Hematopoietic multipotent progenitor cell treated with erythropoietin and hydrocortisone succinate and interleukin-3 and kit ligand, for 8 days (in vitro differentiated cells): ENCODE data around the gene TM4SF5.

Source experiments
- DNase-seq: peaks from one replicate; pipeline ENCODE4 v3.0.0-alpha.2; 2015

The TM4SF5 gene

DNA sequence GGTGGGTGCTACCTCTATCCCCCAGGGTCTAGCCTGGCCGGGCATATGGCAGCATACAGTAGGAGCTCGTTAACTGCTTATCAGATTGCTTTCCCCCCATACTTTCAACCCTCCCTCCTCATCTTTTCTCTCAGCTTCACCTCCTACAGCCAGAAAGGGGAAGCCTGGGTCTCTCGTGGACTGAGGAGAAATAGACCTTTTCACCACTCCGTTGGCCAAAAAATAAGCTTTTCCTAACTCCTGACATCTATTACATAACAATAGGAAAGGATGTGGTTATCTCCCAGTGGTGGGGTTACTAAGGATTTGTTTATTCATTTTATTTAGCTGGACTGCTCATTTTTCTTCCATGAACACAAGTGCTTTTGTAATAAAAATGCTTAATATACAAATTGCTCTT lies 23.0 kb upstream of the TM4SF5 start:
- no peak for DNase-seq

GRCh38 chr17:4750606-4751005 lies 21.1 kb upstream of the TM4SF5 start:
- no peak for DNase-seq

DNA sequence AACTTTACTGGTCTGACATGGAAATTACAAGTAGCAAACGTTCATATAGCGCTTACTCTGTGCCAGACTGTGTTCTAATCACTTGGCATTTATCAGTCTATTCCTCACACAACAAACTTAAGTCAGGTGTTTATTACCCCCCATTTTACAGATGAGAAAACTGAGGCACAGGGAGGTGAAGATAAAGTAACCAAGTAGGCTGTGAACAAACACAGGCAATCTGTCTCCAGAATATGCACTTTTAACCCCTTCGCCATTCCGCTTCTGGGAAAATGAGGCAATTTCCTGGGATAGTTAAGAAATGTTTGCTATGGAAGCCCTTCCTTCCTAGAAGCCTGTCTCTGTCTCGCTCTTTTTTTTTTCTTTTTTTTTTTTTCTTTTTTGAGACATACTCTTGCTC lies 19.8 kb upstream of the TM4SF5 start:
- DNase-seq = no peak

DNA sequence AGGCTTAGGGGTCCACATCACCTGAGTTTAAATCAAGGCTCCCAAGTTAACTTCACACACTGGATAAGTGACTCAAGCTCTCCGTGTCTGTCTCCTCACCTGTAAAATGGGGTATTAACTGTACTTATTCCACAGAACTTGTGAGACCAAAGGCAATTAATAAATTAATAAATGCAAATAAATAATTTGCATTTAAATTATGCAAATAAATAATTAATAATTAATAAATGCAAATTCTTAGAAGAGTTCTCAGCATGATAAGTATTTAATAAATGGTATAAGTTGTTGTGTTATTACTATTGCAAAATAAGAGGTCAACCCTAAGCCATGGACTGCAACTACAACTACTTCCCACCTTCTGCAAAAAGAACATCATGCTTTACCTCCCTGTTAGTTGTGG lies 18.3 kb upstream of the TM4SF5 start:
- no peak for DNase-seq

GRCh38 chr17:4759776-4760236 lies 11.9 kb upstream of the TM4SF5 start:
- no peak for DNase-seq

- DNase-seq = no peak
Measured at GRCh38 chr17:4764595-4764994, 7.1 kb upstream of the TM4SF5 start.

DNA sequence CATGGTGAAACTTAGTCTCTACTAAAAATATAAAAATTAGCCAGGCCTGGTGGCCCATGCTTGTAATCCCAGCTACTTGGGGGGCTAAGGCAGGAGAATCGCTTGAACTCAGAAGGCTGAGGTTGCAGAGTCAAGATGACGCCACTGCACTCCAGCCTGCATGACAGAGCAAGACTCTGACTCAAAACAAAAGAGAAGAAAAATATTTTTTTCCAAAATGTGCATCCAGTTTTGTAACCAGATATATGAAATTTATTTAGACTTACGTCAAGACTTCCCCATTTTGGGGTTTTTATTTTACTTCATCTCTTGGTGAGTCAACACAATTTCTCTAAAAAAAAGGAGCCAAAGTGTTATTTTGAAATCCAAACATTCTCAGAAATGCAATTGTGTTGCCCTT lies 5.5 kb upstream of the TM4SF5 start:
- DNase-seq = no peak

- DNase-seq = no peak
Measured at GRCh38 chr17:4766723-4767122, 5.0 kb upstream of the TM4SF5 start.

DNA sequence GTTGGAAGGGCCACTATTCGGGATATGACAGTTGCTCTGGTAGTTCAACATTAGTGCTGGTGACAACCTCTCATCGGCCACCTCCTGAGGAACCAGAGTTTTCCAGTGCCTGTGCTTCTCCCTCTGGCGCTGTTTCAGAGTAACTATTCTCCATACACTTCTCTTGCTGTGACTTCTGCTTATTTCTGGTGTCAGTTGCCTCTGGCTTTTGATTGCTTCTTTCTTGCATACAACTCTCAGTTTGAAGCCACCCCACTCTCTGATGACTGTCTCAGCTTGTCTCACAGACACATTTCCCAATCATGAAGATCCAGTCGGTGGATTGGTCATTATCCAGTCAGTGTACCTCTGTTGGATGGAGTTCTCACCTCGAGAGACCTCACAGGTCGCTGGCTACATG lies 3.4 kb upstream of the TM4SF5 start:
- no peak for DNase-seq

DNA sequence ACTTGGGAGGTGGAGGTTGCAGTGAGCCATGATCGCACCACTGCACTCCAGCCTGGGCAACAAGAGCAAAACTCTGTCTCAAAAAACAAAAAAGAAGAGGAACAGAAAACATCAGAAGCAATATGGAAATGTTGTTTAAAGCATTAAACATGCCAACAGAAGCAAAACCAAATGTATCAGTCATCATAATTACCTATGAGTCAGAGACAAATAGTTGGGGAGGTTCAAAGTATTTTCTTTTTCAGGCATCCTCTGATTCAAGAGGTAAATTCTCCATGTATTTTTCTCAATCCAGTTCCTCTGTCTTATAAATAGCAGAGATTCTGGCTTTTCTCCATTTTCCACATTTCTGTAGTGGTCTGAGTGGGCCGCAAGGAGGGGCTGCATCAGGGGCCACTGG lies 2.1 kb upstream of the TM4SF5 start:
- DNase-seq = no peak

DNA sequence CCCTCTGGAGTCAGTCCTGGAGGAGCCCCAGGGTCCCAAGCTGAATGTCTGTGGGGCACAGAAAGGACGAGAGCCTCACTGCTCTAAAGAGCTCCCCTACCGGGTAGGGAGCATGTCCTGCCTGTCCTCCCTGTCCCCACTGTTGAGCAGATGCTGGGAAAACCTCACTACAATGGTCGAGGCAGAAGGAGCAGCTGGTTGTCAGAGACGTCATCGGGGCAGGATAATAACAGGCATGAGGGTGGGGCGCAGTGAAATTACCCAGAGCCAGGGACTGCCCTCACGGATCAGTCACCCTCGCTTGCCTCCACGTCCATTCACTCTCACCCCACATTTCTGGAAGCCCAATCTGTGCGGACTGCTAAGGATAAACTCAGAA lies 538 bp downstream of the TM4SF5 start:
- no peak for DNase-seq

DNA sequence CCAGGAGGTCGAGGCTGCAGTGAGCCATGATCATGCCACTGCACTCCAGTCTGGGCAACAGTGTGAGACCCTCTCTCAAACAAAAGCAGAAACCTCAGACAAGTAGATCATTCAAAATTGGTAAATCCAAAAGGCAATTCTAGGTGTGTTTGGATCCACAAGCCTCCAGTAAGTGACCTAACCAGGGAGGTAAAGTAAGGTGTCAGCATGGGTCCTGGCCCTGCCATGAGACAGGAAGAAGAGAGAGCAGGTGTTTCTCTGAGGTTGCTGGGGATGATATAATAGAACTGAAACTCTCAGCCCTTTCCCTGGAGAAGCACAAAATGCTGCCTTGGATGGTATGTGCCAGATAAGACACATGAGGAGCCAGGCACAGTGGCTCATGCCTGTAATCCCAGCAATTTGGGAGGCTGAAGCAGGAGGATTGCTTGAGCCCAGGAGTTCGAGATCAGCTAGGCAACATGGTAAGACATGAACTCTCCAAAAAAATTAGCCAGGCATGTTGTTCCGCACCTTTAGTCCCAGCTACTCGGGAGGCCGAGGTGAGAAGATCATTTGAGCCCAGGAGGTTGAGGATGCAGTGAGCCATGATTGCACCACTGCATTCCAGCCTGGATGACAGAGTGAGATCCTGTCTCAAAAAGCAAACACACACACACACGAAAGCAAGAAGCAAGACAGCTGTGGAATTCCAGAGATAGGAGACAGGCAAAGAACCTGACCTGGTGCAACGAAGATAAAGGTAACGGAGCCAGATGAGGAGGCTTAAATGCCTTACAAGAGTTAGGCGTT lies 6.5 kb downstream of the TM4SF5 start:
- no peak for DNase-seq

- DNase-seq = no peak
Measured at GRCh38 chr17:4780325-4780955, 8.8 kb downstream of the TM4SF5 start.

- no peak for DNase-seq
Measured at GRCh38 chr17:4782652-4783051, 11.0 kb downstream of the TM4SF5 start.

- DNase-seq = no peak
Measured at GRCh38 chr17:4785311-4786105, 13.8 kb downstream of the TM4SF5 start.

DNA sequence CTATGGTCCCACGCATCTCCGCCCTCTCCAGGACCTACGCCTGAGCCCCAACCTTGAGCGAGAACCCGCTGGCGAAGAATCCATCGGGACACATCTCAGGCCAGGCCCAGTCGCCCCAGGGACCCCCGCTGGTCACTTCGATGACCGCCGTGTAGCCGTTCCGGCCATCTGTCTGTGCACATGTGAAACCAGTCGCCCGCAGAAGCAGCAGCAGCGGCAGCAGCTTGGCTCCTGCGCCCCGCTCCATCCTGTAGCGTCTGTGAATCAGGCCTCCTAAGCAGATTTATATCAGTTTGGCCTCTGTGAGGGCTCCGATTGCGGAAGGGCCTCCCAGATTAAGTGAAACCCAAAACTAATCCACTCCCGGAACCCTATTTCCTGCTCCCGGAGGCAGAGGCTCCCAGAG lies 14.4 kb downstream of the TM4SF5 start, which contains the start of gene VMO1:
TSS of gene VMO1 (minus strand) at position 259 of the 406 bp plus-strand sequence. CDS start at position 247, 12 bp downstream.
- no peak for DNase-seq

DNA sequence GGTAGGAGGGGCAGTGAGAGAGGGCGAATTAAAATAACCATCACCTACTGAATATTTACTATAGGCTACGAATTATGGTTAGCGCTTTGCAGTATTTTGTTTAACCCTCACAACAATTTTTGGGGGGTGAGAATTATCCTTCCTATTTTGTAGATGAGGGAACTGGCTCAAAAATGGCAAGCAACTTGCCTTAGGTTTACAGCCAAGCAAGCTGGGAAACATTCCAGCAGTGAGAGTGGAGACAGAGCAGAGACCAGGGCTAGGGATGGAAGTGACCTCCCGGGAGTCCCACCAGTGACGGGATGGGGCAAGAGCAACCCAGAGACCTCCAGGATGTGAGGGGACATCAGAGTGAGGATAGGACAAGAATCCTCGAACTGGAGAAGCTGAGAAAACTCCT lies 14.8 kb downstream of the TM4SF5 start:
- DNase-seq = no peak

GRCh38 chr17:4788159-4788806 lies 16.6 kb downstream of the TM4SF5 start:
- DNase-seq = no peak

- no peak for DNase-seq
Measured at GRCh38 chr17:4788807-4789700, 17.4 kb downstream of the TM4SF5 start, which contains the start of gene GLTPD2. TSS of gene GLTPD2 (plus strand) at chr17:4788964. CDS start at chr17:4789012, 48 bp downstream.

GRCh38 chr17:4789701-4789950 lies 17.9 kb downstream of the TM4SF5 start:
- no peak for DNase-seq

GRCh38 chr17:4789951-4790704 lies 18.4 kb downstream of the TM4SF5 start:
- peak; percentile 80 for DNase-seq

- no peak for DNase-seq
Measured at GRCh38 chr17:4790705-4791088, 19.0 kb downstream of the TM4SF5 start.
